Fibroblast of lung (primary cell): ENCODE results near the gene TSPAN11. TPM values are rescaled to one million over a fixed set of nuclear protein-coding genes. Genes with fewer than 3 reads are reported as not detected.

Source experiments
- DNase-seq, 2 donors: peaks; one replicate each; pipeline versions ENCODE4 v3.0.0 to v3.0.0-alpha.2; 2010; ENCODE audit warnings: low read depth in 2 of 2
- H2AFZ ChIP-seq: 2 replicates; pipeline ENCODE4 v1.5.1; 2012; ENCODE audit warnings: low read length, control low read depth, inconsistent platforms
- H3K27ac ChIP-seq: 2 replicates; pipeline ENCODE4 v1.5.1; 2011; ENCODE audit warnings: low read length, control low read depth; ENCODE audit not compliant: insufficient read depth
- H3K27me3 ChIP-seq: 2 replicates; pipeline ENCODE4 v1.5.1; 2011; ENCODE audit warnings: mild to moderate bottlenecking, low read length; ENCODE audit not compliant: control insufficient read depth, insufficient read depth
- H3K36me3 ChIP-seq: 2 replicates; pipeline ENCODE4 v1.5.1; 2011; ENCODE audit warnings: low read length; ENCODE audit not compliant: control insufficient read depth, insufficient read depth
- H3K4me1 ChIP-seq: 2 replicates; pipeline ENCODE4 v1.5.1; 2011; ENCODE audit warnings: low read length; ENCODE audit not compliant: control insufficient read depth, insufficient read depth; ENCODE audit errors: extremely low read depth
- H3K4me2 ChIP-seq: 2 replicates; pipeline ENCODE4 v1.5.1; 2011; ENCODE audit warnings: low read length, control low read depth; ENCODE audit not compliant: insufficient read depth; ENCODE audit errors: extremely low read depth
- H3K4me3 ChIP-seq, 4 experiments: fragments of 200-600 bp in 1 of 4; sonication (generic) in 1 of 4; replicated peaks in 1 of 4; 2 replicates each; pipeline ENCODE4 v1.5.1; 2011 to 2016; ENCODE audit warnings: low read length in 4 of 4, low read depth in 3 of 4, mild to moderate bottlenecking in 3 of 4, control low read depth in 2 of 4, inconsistent platforms in 1 of 4, mixed read lengths in 1 of 4; ENCODE audit not compliant: insufficient read depth in 1 of 4; ENCODE audit errors: control extremely low read depth in 1 of 4
- H3K79me2 ChIP-seq: 2 replicates; pipeline ENCODE4 v1.5.1; 2012; ENCODE audit warnings: mild to moderate bottlenecking, low read length, inconsistent platforms; ENCODE audit not compliant: control insufficient read depth, insufficient read depth
- H3K9ac ChIP-seq: 2 replicates; pipeline ENCODE4 v1.5.1; 2011; ENCODE audit warnings: mild to moderate bottlenecking, low read length, control low read depth; ENCODE audit not compliant: insufficient read depth
- H3K9me3 ChIP-seq: 2 replicates; pipeline ENCODE4 v1.5.1; 2012; ENCODE audit warnings: low read depth, low read length; ENCODE audit not compliant: control insufficient read depth, insufficient read depth
- H4K20me1 ChIP-seq: 2 replicates; pipeline ENCODE4 v1.5.1; 2011; ENCODE audit warnings: low read length; ENCODE audit not compliant: control insufficient read depth, insufficient read depth; ENCODE audit errors: extremely low read depth
- CTCF ChIP-seq, 2 donors: IDR thresholded peaks in 1 of 2; conservative IDR thresholded peaks in 1 of 2; 1 replicate in 1 of 2; 2 replicates in 1 of 2; pipeline ENCODE4 v1.5.1; 2011 to 2012; ENCODE audit warnings: low read length in 2 of 2, control low read depth in 1 of 2, inconsistent platforms in 1 of 2, low read depth in 1 of 2, mild to moderate bottlenecking in 1 of 2
- EZH2 ChIP-seq: IDR thresholded peaks from 2 replicates; pipeline ENCODE4 v1.5.1; 2012; ENCODE audit warnings: low read length, control low read depth, mild to moderate bottlenecking; ENCODE audit errors: missing control alignments
- polyA plus RNA-seq, 2 donors: library from polyadenylated mRNA; depleted of rRNA in 1 of 2; stranded (reverse) in 1 of 2; unstranded in 1 of 2; fragments of >200 nt; gene quantifications; 2 replicates each; pipeline ENCODE4 v1.2.1, GENCODE V29; 2011 to 2012; ENCODE audit warnings: missing spikeins in 1 of 2
- total RNA-seq: library from RNA; depleted of rRNA; stranded (reverse); fragments of >200 nt; gene quantifications from 2 replicates; pipeline ENCODE4 v1.2.1, GENCODE V29; 2014

The TSPAN11 gene
- total and polyA plus RNA-seq, 2 donors (not counting 1 experiment from before 2014, with no cell fraction given): 0.02 to 2.6 TPM

DNA sequence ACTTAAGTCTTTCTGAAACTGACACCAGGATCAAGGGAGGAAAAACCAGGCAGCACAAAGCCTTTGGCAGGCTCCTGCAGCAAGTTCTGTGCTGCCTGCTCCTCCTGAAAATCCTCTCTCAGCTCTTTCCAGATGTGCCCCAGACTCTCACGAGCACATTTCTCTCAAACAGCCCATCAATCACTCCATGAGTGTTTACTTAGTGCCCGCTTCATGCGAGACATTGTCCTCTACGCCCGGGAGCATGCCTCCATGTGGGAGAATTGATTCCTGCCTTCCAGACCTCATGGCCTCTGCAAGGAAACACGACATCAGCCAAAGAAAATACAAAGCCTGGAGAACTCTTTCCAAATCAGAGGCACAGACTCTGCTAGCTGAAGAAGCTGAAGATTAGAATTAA, 46.5 kb upstream of the TSPAN11 start:
- no peaks in the 10 kb centered on the region for H3K79me2 ChIP-seq
- H3K9ac ChIP-seq: no peak overlapping the region
- no peaks in the 10 kb centered on the region for H3K9me3 ChIP-seq
- TF ChIP-seq CTCF (conservative IDR thresholded peaks at IDR 0.05 in 1 of 2, IDR thresholded peaks at IDR 0.05 in 1 of 2; ENCODE audit: low read depth in 1 of 2, low read length in 2 of 2): no peak
- peak in 1 of 2 donors; percentile 82 for DNase-seq
- no peak overlapping the region for H3K27ac ChIP-seq
- H3K4me3 ChIP-seq: no peak overlapping the region
- H3K4me2 ChIP-seq: no peak overlapping the region
- no peaks in the 10 kb centered on the region for H3K36me3 ChIP-seq
- H3K4me1 ChIP-seq: no peaks in the 10 kb centered on the region
- no peaks in the 10 kb centered on the region for H4K20me1 ChIP-seq
- H3K27me3 ChIP-seq: no peaks in the 10 kb centered on the region
- no peak overlapping the region for H2AFZ ChIP-seq

- Histone ChIP-seq H3K4me3 (no peak overlapping the region), H3K36me3 (no peaks in the 10 kb centered on the region), H2AFZ (no peak overlapping the region), H3K4me1 (no peaks in the 10 kb centered on the region), H3K4me2 (no peak overlapping the region), H3K9me3 (no peaks in the 10 kb centered on the region), H3K27ac (no peak overlapping the region), H3K79me2 (no peaks in the 10 kb centered on the region), H3K27me3 (no peaks in the 10 kb centered on the region), H3K9ac (no peak overlapping the region), H4K20me1 (no peaks in the 10 kb centered on the region)
- no peak for DNase-seq
- TF ChIP-seq CTCF (conservative IDR thresholded peaks at IDR 0.05 in 1 of 2, IDR thresholded peaks at IDR 0.05 in 1 of 2; ENCODE audit: low read depth in 1 of 2, low read length in 2 of 2): no peak
- no peak for TF ChIP-seq EZH2
Observed at GRCh38 chr12:30880813-30881212, 45.7 kb upstream of the TSPAN11 start.

DNA sequence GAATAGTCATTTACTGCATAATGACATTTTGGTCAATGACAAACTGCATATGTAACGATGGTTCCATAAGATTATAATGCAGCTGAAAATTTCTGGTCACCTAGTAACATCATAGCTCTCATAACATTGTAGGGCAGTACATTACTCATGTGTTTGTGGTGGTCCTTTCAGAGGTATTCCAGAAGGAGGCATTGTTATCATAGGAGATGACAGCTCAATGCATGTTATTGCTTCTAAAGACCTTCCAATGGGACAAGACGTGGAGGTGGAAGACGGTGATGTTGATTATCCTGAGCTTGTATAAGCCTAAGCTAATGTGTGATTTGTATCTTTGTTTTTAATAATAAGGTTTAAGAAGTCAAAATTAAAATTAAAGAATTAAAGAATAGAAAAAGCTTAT, 43.8 kb upstream of the TSPAN11 start:
- peak in 1 of 2 donors; percentile 12 for DNase-seq
- H3K27ac ChIP-seq: no peak overlapping the region
- H3K27me3 ChIP-seq: no peaks in the 10 kb centered on the region
- no peaks in the 10 kb centered on the region for H3K79me2 ChIP-seq
- no peak overlapping the region for H3K4me2 ChIP-seq
- TF ChIP-seq CTCF (conservative IDR thresholded peaks at IDR 0.05 in 1 of 2, IDR thresholded peaks at IDR 0.05 in 1 of 2; ENCODE audit: low read depth in 1 of 2, low read length in 2 of 2) (no peak), EZH2 (no peak)
- no peaks in the 10 kb centered on the region for H4K20me1 ChIP-seq
- H3K4me1 ChIP-seq: no peaks in the 10 kb centered on the region
- no peaks in the 10 kb centered on the region for H3K36me3 ChIP-seq
- no peak overlapping the region for H2AFZ ChIP-seq
- H3K9ac ChIP-seq: no peak overlapping the region
- no peaks in the 10 kb centered on the region for H3K9me3 ChIP-seq
- no peak overlapping the region for H3K4me3 ChIP-seq
